GM12892 (cell line): ENCODE data around the gene MEAK7.
A peak's percentile ranks its signal among the peaks of the same experiment; 100 is the strongest.

ENCODE experiments used
- POLR2A ChIP-seq: IDR thresholded peaks from 2 replicates; pipeline ENCODE4 v1.6.1; 2011; ENCODE audit warnings: low read depth, low read length, control low read depth
- POLR2AphosphoS5 ChIP-seq: IDR thresholded peaks from 2 replicates; pipeline ENCODE4 v1.6.1; 2011; ENCODE audit warnings: low read depth, low read length, control low read depth
- TAF1 ChIP-seq: IDR thresholded peaks from 2 replicates; pipeline ENCODE4 v1.6.1; 2011; ENCODE audit warnings: low read depth, mild to moderate bottlenecking, control low read depth, low read length, borderline replicate concordance

DNA sequence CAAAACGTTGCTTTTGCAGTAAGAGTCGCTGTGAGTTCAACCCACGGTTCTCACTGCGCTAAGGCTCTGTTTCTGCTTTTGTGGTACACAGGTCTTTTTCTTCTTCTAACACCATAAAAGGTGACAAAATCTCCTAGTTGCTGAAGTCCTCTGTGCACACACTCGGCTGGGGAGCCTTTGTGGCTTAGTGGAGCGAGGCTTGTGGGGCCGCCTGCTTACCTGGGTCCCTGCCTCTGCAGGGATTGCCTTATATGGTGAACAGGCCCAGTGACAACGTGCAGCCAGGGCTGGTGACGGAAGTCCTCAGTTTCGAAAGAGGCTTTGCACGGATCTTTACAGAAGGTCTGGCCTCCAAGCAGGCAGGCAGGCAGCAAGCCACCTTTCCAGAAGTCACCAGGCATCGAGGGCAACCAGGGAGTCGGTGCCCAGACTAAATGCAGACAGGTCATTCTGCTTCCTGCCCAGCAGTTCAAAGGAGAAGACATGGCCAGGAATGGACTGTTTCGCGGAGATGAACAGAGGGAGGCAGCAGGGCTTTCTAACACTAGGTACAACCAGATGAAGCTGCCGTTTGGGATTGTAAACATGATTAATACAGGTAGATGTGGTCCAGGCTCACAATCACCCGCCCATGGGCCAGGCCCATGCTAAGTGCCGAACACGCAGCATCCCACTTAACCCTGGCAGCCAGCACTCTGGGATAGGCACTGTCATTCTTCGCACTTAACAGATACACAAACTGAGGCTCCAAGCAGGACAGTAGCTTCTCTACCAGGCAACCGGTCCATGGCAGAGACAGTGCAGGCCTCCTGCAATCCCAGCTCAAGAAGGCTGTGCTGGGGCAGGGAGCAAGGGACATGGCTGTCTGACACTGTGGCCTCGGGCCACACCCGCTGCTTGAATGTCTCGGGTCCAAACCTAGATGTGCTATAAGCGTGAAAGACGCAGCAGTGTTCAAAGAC, 10.7 kb upstream of the MEAK7 start:
- TF ChIP-seq POLR2AphosphoS5 (peak; percentile 86), TAF1 (peak; percentile 58; the same call in 1 of the 2 replicates), POLR2A (peak; percentile 75; the same call in 1 of the 2 replicates)
